Measurements from ENCODE around the gene ZNF215. TPM values are rescaled to one million over a fixed set of nuclear protein-coding genes. Genes with fewer than 3 reads are reported as not detected.

The ZNF215 gene
- total and polyA plus RNA-seq, 2 donors (not counting 3 experiments of a cell fraction or from before 2014, with no cell fraction given) = 1.2 to 2.9 TPM

- Histone ChIP-seq H2AFZ (ENCODE audit: low read depth, low read length) (no peak overlapping the region), H3K4me1 (ENCODE audit: control insufficient read depth, extremely low read depth, insufficient read depth, low read length) (no peaks in the 10 kb centered on the region), H3K36me3 (ENCODE audit: control insufficient read depth in 2 of 2, extremely low read depth in 1 of 2, insufficient read depth in 2 of 2, low read length in 2 of 2) (no peaks in the 10 kb centered on the region), H3K79me2 (ENCODE audit: control insufficient read depth, insufficient read depth, low read length) (no peaks in the 10 kb centered on the region), H3K9me3 (replicated peaks; ENCODE audit: control insufficient read depth, insufficient read depth, low read length) (no peaks in the 10 kb centered on the region), H3K9me1 (replicated peaks; ENCODE audit: control insufficient read depth, extremely low read depth, insufficient read depth, low read length) (no peaks in the 10 kb centered on the region), H3K9ac (replicated peaks; ENCODE audit: extremely low read depth, insufficient read depth, low read length) (no peak overlapping the region), H3K27ac (ENCODE audit: insufficient read depth, low read depth, low read length) (no peak overlapping the region), H3K4me3 (replicated peaks in 1 of 3; ENCODE audit: insufficient read depth in 1 of 3, low read depth in 1 of 3, low read length in 3 of 3) (no peak overlapping the region), H3K4me2 (ENCODE audit: insufficient read depth, low read length) (no peak overlapping the region), H3K27me3 (ENCODE audit: control insufficient read depth in 2 of 2, insufficient read depth in 2 of 2, low read length in 2 of 2) (no peaks in the 10 kb centered on the region), H4K20me1 (replicated peaks; ENCODE audit: control insufficient read depth, extremely low read depth, insufficient read depth, low read length) (no peaks in the 10 kb centered on the region)
- dilution Hi-C loops (cut with MboI; ENCODE audit: extremely low pct_ligation_motif_present, low sequenced_read_pairs) (no loop called here), intact Hi-C loops (cut with micrococcal nuclease) (no loop called here)
- BruUV-seq (replicated peaks) = no TSS peak
- FAIRE-seq (no peak), DNase-seq (ENCODE audit: low read depth, low spot score) (no peak)
- ChIA-PET POLR2A (no interaction called here), CTCF (no interaction called here)
- TF ChIP-seq POLR2AphosphoS5 (IDR thresholded peaks at IDR 0.05; ENCODE audit: insufficient read depth, low read depth, low read length) (no peak), POLR2A (IDR thresholded peaks at IDR 0.05; ENCODE audit: low read depth, low read length) (no peak), MAX (IDR thresholded peaks at IDR 0.05; ENCODE audit: insufficient read depth, insufficient read length) (no peak), JUN (IDR thresholded peaks at IDR 0.05; ENCODE audit: borderline replicate concordance, insufficient read depth, insufficient read length, low read depth) (no peak), MYC (IDR thresholded peaks at IDR 0.05; ENCODE audit: low read depth, low read length) (no peak)
Observed at GRCh38 chr11:6962141-6962540, 35.9 kb downstream of the ZNF215 start.

DNA sequence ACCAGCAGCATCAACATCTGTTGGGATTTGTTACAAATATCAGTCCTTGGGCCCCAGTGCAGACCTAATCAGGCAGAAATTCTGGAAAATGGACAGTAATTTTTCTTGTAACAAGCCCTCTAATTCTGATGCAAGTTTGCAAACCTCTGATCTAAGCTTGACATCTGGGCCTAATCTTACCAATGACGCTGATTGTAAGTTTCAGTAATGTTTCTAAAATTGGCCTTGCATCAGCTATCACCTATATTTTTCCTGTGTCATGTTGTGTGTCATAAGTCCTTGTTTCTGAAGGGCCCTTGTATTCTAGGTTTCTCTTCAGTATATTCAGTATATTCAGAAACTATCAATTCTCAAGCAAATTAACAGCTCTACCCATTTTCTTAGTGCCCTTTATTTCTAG lies 36.4 kb downstream of the ZNF215 start:
- dilution Hi-C loops (cut with MboI; ENCODE audit: extremely low pct_ligation_motif_present, low sequenced_read_pairs) (no loop called here), intact Hi-C loops (cut with micrococcal nuclease) (no loop called here)
- no TSS peak for BruUV-seq (replicated peaks)
- H3K9ac ChIP-seq (replicated peaks; ENCODE audit: extremely low read depth, insufficient read depth, low read length) = no peak overlapping the region
- H3K9me1 ChIP-seq (replicated peaks; ENCODE audit: control insufficient read depth, extremely low read depth, insufficient read depth, low read length) = no peaks in the 10 kb centered on the region
- ChIA-PET POLR2A (no interaction called here), CTCF (no interaction called here)
- no peak for TF ChIP-seq MAX (IDR thresholded peaks at IDR 0.05; ENCODE audit: insufficient read depth, insufficient read length)
- no peak for TF ChIP-seq FOS (IDR thresholded peaks at IDR 0.05; ENCODE audit: borderline replicate concordance, insufficient read depth, low read length)
- TF ChIP-seq JUN (IDR thresholded peaks at IDR 0.05; ENCODE audit: borderline replicate concordance, insufficient read depth, insufficient read length, low read depth) = no peak
- TF ChIP-seq MYC (IDR thresholded peaks at IDR 0.05; ENCODE audit: low read depth, low read length) = no peak
- TF ChIP-seq POLR2A (IDR thresholded peaks at IDR 0.05; ENCODE audit: low read depth, low read length) = no peak
- TF ChIP-seq POLR2AphosphoS5 (IDR thresholded peaks at IDR 0.05; ENCODE audit: insufficient read depth, low read depth, low read length) = no peak
- TF ChIP-seq, protein P1, sequence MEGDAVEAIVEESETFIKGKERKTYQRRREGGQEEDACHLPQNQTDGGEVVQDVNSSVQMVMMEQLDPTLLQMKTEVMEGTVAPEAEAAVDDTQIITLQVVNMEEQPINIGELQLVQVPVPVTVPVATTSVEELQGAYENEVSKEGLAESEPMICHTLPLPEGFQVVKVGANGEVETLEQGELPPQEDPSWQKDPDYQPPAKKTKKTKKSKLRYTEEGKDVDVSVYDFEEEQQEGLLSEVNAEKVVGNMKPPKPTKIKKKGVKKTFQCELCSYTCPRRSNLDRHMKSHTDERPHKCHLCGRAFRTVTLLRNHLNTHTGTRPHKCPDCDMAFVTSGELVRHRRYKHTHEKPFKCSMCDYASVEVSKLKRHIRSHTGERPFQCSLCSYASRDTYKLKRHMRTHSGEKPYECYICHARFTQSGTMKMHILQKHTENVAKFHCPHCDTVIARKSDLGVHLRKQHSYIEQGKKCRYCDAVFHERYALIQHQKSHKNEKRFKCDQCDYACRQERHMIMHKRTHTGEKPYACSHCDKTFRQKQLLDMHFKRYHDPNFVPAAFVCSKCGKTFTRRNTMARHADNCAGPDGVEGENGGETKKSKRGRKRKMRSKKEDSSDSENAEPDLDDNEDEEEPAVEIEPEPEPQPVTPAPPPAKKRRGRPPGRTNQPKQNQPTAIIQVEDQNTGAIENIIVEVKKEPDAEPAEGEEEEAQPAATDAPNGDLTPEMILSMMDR (IDR thresholded peaks at IDR 0.05; ENCODE audit: extremely low read depth in 1 of 2, insufficient read depth in 1 of 2, low read depth in 1 of 2, low read length in 2 of 2) = no peak
- no peak for TF ChIP-seq GATA2 (IDR thresholded peaks at IDR 0.05; ENCODE audit: insufficient read depth, insufficient read length, low read depth, low read length)
- TF ChIP-seq EZH2 (IDR thresholded peaks at IDR 0.05; ENCODE audit: borderline replicate concordance, low read depth, low read length, severe bottlenecking) = no peak
- no peaks in the 10 kb centered on the region for H3K9me3 ChIP-seq (replicated peaks; ENCODE audit: control insufficient read depth, insufficient read depth, low read length)
- no peak overlapping the region for H2AFZ ChIP-seq (ENCODE audit: low read depth, low read length)
- H3K4me3 ChIP-seq (replicated peaks in 1 of 3; ENCODE audit: insufficient read depth in 1 of 3, low read depth in 1 of 3, low read length in 3 of 3) = no peak overlapping the region
- H3K4me1 ChIP-seq (ENCODE audit: control insufficient read depth, extremely low read depth, insufficient read depth, low read length) = no peaks in the 10 kb centered on the region
- no peak overlapping the region for H3K27ac ChIP-seq (ENCODE audit: insufficient read depth, low read depth, low read length)
- no peak for FAIRE-seq
- no peak for DNase-seq (ENCODE audit: low read depth, low spot score)
- H3K79me2 ChIP-seq (ENCODE audit: control insufficient read depth, insufficient read depth, low read length) = no peaks in the 10 kb centered on the region
- H3K4me2 ChIP-seq (ENCODE audit: insufficient read depth, low read length) = no peak overlapping the region
- H3K27me3 ChIP-seq (ENCODE audit: control insufficient read depth in 2 of 2, insufficient read depth in 2 of 2, low read length in 2 of 2) = no peaks in the 10 kb centered on the region
- H4K20me1 ChIP-seq (replicated peaks; ENCODE audit: control insufficient read depth, extremely low read depth, insufficient read depth, low read length) = no peaks in the 10 kb centered on the region
- H3K36me3 ChIP-seq (ENCODE audit: control insufficient read depth in 2 of 2, extremely low read depth in 1 of 2, insufficient read depth in 2 of 2, low read length in 2 of 2) = no peaks in the 10 kb centered on the region
